ENCODE measurements around the gene CLDN10. TPM values are rescaled to one million over a fixed set of nuclear protein-coding genes. Genes with fewer than 3 reads are reported as not detected.

CLDN10 gene
- total RNA-seq, 4 donors from 2014 or later: 1.3 to 27.6 (median 19.5) TPM; not detected in 1

- no peaks in the 10 kb centered on the region for H3K9me3 ChIP-seq
- DNase-seq: no peak
- peaks cover 0 to 4% of the 10 kb centered on the region in 2 donors for H3K4me1 ChIP-seq
- no peaks in the 10 kb centered on the region for H3K27me3 ChIP-seq
- H3K36me3 ChIP-seq: no peaks in the 10 kb centered on the region
- no peak overlapping the region for H3K4me3 ChIP-seq
- no peak overlapping the region for H3K27ac ChIP-seq
- intact Hi-C loops (cut with DNase I; ENCODE audit: low total_unique reads): no loop called here
- no peak for TF ChIP-seq POLR2A (IDR thresholded peaks at IDR 0.05)
Observed at GRCh38 chr13:95541308-95541707, 11.2 kb upstream of the CLDN10 start.

- intact Hi-C loops (cut with DNase I; ENCODE audit: low total_unique reads): no loop called here
- no peak overlapping the region for H3K27ac ChIP-seq
- DNase-seq: no peak
- H3K36me3 ChIP-seq: no peaks in the 10 kb centered on the region
- H3K4me1 ChIP-seq: peaks cover 0 to 4% of the 10 kb centered on the region in 2 donors
- H3K9me3 ChIP-seq: no peaks in the 10 kb centered on the region
- H3K27me3 ChIP-seq: no peaks in the 10 kb centered on the region
- no peak for TF ChIP-seq POLR2A (IDR thresholded peaks at IDR 0.05)
- TF ChIP-seq CTCF (IDR thresholded peaks at IDR 0.05): no peak
- H3K4me3 ChIP-seq: no peak overlapping the region
Observed at GRCh38 chr13:95541911-95542474, 10.5 kb upstream of the CLDN10 start.

GRCh38 chr13:95544293-95544692, 8.2 kb upstream of the CLDN10 start:
- DNase-seq: no peak
- H3K4me1 ChIP-seq: peaks cover 0 to 4% of the 10 kb centered on the region in 2 donors
- no peak overlapping the region for H3K4me3 ChIP-seq
- no peaks in the 10 kb centered on the region for H3K27me3 ChIP-seq
- H3K9me3 ChIP-seq: no peaks in the 10 kb centered on the region
- no peaks in the 10 kb centered on the region for H3K36me3 ChIP-seq
- intact Hi-C loops (cut with DNase I; ENCODE audit: low total_unique reads): no loop called here
- TF ChIP-seq CTCF (IDR thresholded peaks at IDR 0.05): no peak
- no peak for TF ChIP-seq POLR2A (IDR thresholded peaks at IDR 0.05)
- H3K27ac ChIP-seq: no peak overlapping the region

- H3K4me3 ChIP-seq: no peak overlapping the region
- no peak overlapping the region for H3K27ac ChIP-seq
- no peaks in the 10 kb centered on the region for H3K4me1 ChIP-seq
- no peak for TF ChIP-seq CTCF (IDR thresholded peaks at IDR 0.05)
- no peak for TF ChIP-seq POLR2A (IDR thresholded peaks at IDR 0.05)
- intact Hi-C loops (cut with DNase I; ENCODE audit: low total_unique reads): no loop called here
- H3K27me3 ChIP-seq: no peaks in the 10 kb centered on the region
- no peak for DNase-seq
- no peaks in the 10 kb centered on the region for H3K9me3 ChIP-seq
- no peaks in the 10 kb centered on the region for H3K36me3 ChIP-seq
Observed at GRCh38 chr13:95546919-95547318, 5.6 kb upstream of the CLDN10 start.

DNA sequence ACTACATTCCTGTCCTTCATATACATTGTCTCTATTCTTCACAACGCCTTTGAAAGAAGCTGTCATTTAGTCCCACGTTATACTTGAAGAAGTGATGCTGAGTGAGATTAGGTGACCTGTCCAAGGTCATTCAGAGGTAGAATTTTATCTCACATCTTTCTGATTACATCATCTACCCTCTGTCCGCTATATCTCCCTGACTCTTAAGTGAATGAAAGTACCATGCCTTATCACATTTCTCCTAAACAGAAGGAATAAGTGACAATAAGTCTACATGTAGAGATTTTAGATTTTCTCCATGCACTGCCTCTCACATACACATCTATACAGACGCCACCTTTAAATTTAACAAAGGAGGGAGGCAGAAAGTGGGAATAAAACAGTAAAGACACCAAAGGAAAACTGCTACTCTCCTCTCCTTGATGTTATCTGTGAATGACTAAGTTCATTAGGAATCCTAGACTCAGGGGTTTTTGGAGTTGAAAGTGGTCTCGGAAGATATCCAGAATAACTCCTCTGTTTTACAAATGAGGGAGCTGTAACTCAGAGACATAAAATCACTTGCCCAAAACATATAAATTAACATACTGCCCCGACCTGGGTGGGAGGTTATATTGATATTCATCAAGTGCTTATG, 4.9 kb upstream of the CLDN10 start:
- H3K27me3 ChIP-seq: no peaks in the 10 kb centered on the region
- no peak overlapping the region for H3K27ac ChIP-seq
- intact Hi-C loops (cut with DNase I; ENCODE audit: low total_unique reads): no loop called here
- no peaks in the 10 kb centered on the region for H3K9me3 ChIP-seq
- no peaks in the 10 kb centered on the region for H3K36me3 ChIP-seq
- TF ChIP-seq CTCF (IDR thresholded peaks at IDR 0.05) (no peak), POLR2A (IDR thresholded peaks at IDR 0.05) (no peak)
- H3K4me3 ChIP-seq: no peak overlapping the region
- DNase-seq: no peak
- no peaks in the 10 kb centered on the region for H3K4me1 ChIP-seq
